Cardiac fibroblast (primary cell): Measurements from ENCODE around the gene GMNN.

Experiments used
- DNase-seq, 2 donors: peaks; one replicate each; pipeline versions ENCODE4 v3.0.0 to v3.0.0-alpha.2; 2010; ENCODE audit warnings: low read depth in 2 of 2
- H3K4me3 ChIP-seq, 2 donors: replicated peaks in 1 of 2; 1 replicate in 1 of 2; 2 replicates in 1 of 2; pipeline ENCODE4 v1.5.1; 2011; ENCODE audit warnings: low read depth in 2 of 2, low read length in 2 of 2, mild to moderate bottlenecking in 2 of 2, moderate library complexity in 1 of 2
- TF ChIP-seq, protein P1 (sequence below): IDR thresholded peaks from one replicate; pipeline ENCODE4 v1.5.1; 2011; ENCODE audit warnings: low read depth, mild to moderate bottlenecking, low read length, inconsistent platforms

GMNN gene

GRCh38 chr6:24807584-24807983 is 32.8 kb downstream of the GMNN start:
- DNase-seq = no peak
- no peak overlapping the region for H3K4me3 ChIP-seq
- TF ChIP-seq, protein P1, sequence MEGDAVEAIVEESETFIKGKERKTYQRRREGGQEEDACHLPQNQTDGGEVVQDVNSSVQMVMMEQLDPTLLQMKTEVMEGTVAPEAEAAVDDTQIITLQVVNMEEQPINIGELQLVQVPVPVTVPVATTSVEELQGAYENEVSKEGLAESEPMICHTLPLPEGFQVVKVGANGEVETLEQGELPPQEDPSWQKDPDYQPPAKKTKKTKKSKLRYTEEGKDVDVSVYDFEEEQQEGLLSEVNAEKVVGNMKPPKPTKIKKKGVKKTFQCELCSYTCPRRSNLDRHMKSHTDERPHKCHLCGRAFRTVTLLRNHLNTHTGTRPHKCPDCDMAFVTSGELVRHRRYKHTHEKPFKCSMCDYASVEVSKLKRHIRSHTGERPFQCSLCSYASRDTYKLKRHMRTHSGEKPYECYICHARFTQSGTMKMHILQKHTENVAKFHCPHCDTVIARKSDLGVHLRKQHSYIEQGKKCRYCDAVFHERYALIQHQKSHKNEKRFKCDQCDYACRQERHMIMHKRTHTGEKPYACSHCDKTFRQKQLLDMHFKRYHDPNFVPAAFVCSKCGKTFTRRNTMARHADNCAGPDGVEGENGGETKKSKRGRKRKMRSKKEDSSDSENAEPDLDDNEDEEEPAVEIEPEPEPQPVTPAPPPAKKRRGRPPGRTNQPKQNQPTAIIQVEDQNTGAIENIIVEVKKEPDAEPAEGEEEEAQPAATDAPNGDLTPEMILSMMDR = no peak

- DNase-seq = no peak
- TF ChIP-seq, protein P1 = no peak
- H3K4me3 ChIP-seq = no peak overlapping the region
Observed at GRCh38 chr6:24809728-24810127, 35.0 kb downstream of the GMNN start.

DNA sequence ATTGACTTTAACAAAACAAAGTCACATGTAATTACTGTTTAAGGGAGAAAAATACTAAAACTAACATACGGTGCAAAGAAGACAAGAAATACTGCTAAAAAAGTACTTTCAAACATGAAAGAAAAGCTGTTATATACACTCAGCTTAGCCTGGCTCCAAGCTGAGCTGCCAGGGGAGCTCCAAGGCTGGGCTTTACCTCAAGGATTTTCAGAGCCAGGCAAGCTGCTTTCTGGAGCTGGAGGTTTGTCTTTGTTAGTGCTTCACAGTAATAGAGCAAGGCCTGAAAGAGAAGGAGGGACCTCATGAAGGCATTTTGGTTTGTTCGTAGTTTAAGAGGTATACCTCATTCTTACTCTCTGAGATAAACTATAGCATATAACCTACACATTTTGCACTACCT is 43.6 kb downstream of the GMNN start:
- no peak overlapping the region for H3K4me3 ChIP-seq
- DNase-seq = no peak
- TF ChIP-seq, protein P1 = no peak

DNA sequence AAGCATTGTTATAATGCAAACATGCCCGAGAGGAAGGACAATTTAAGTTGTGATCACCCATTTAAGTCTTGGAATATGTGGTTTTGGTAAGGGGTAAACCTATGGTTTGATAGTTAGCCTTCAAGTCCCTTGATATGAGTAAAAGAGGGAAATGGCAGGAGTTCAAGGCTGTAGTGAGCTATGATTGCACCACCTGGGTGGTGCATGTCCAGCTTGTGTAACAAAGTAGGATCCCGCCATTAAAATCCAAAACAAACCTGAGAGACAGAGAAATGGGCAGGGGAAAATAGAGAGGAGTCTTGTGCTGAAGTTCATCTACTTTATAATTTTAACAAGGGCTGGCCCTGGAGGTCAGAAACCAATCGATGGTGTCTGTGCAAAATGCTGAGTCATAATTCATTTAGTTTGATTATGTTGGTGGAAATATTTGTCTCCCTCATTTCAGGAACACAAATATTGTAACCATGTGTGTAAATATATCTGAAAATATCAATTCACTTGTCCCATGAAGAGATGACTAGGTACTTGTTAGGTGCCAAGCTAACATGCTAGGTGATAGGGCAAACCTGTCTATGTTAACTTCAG is 47.2 kb downstream of the GMNN start:
- TF ChIP-seq, protein P1 = no peak
- DNase-seq = no peak
- no peak overlapping the region for H3K4me3 ChIP-seq

- H3K4me3 ChIP-seq = no peak overlapping the region
- TF ChIP-seq, protein P1 = no peak
- DNase-seq = peak in 1 of 2 donors; percentile 70
Observed at GRCh38 chr6:24822696-24823095, 48.0 kb downstream of the GMNN start.

GRCh38 chr6:24823185-24823584 is 48.4 kb downstream of the GMNN start:
- no peak for DNase-seq
- TF ChIP-seq, protein P1 = no peak
- H3K4me3 ChIP-seq = no peak overlapping the region
